HFFc6 (cell line): ENCODE data around the gene GPX4. TPM values are rescaled to one million over a fixed set of nuclear protein-coding genes. Genes with fewer than 3 reads are reported as not detected.

Experiments
- DNase-seq: peaks from one replicate; pipeline ENCODE4 v3.0.0-alpha.2; 2018
- H3K27ac Mint-ChIP-seq: 2 replicates; pipeline ENCODE4 v1.8.0; 2020; ENCODE audit warnings: mild to moderate bottlenecking, mixed read lengths
- H3K27me3 Mint-ChIP-seq: 2 replicates; pipeline ENCODE4 v1.8.0; 2021; ENCODE audit warnings: mild to moderate bottlenecking, moderate library complexity, mixed read lengths; ENCODE audit not compliant: insufficient read depth
- H3K36me3 Mint-ChIP-seq: 2 replicates; pipeline ENCODE4 v1.8.0; 2021; ENCODE audit warnings: low read depth, mixed read lengths
- H3K4me1 Mint-ChIP-seq: 2 replicates; pipeline ENCODE4 v1.8.0; 2020; ENCODE audit warnings: low read depth, mixed read lengths
- H3K4me3 Mint-ChIP-seq: 2 replicates; pipeline ENCODE4 v1.8.0; 2020; ENCODE audit warnings: mild to moderate bottlenecking, moderate library complexity, mixed read lengths
- H3K9me3 Mint-ChIP-seq: 2 replicates; pipeline ENCODE4 v1.8.0; 2020; ENCODE audit warnings: mild to moderate bottlenecking, mixed read lengths
- CTCF ChIP-seq: fragments of 200-600 bp; sonication (generic); IDR thresholded peaks from 2 replicates; pipeline ENCODE4 v1.5.0; 2021; ENCODE audit warnings: antibody characterized with exemption, mild to moderate bottlenecking
- total RNA-seq, 6 experiments: library from RNA; stranded (reverse); fragmentation: NEBNext Ultra II Directional; extraction: Animal tissue kit (Norgen Biotek cat#: 25700); gene quantifications; 2 replicates in 1 of 6; 3 replicates in 5 of 6; pipeline ENCODE4 v1.2.3, GENCODE V29; 2021

The GPX4 gene
- total RNA-seq, 6 experiments from 2014 or later = 193 to 237 (median 223) TPM

DNA sequence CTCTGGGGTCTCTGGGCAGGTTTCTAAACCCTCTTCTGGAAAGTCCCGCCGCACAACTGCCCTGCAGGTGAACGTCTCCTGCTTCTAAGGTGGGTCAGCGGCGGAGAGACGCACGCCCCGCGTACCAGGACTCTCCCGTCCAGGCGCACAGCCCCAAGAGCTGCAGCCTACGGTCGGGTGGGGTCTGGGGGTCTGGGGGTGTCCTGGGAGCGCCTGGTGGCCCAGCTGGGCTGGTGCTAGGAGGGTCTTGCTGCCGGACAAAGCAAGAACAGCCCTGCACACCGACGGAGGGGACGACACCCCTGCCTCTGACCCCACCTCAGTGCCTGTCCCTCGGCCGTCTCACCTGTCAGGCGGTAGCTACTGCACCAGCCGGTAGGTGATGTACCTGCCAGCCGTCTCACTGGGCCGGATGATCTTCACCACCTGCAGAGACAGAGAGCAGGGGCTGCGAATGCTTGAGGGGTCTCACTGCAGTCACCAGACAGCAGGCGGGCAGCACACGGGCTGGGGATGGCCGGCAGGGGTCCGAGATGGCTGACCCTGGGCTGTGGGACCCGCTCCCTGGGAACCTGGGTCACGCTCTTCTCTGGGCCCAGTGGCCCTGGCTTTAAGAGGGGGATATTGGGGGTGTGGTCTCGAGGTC, 14.5 kb upstream of the GPX4 start:
- Mint-ChIP-seq H3K4me3 (no peak overlapping the region), H3K27me3 (no peaks in the 10 kb centered on the region; the same call in none of the 2 replicates), H3K36me3 (no peaks in the 10 kb centered on the region)

GRCh38 chr19:1089891-1090290, 13.9 kb upstream of the GPX4 start:
- no peak for TF ChIP-seq CTCF
- Mint-ChIP-seq H3K27ac (no peak overlapping the region), H3K4me3 (no peak overlapping the region), H3K27me3 (no peaks in the 10 kb centered on the region; the same call in none of the 2 replicates), H3K4me1 (peaks cover 7% of the 10 kb centered on the region; the same call in 1 of the 2 replicates), H3K9me3 (no peaks in the 10 kb centered on the region), H3K36me3 (no peaks in the 10 kb centered on the region)
- DNase-seq = no peak

More for the DNA sequence above, 14.5 kb upstream of the GPX4 start:
- no peak overlapping the region for H3K27ac Mint-ChIP-seq
- no peak for TF ChIP-seq CTCF
- no peaks in the 10 kb centered on the region for H3K9me3 Mint-ChIP-seq
- DNase-seq = no peak
- H3K4me1 Mint-ChIP-seq = peaks cover 7% of the 10 kb centered on the region; the same call in 1 of the 2 replicates

DNA sequence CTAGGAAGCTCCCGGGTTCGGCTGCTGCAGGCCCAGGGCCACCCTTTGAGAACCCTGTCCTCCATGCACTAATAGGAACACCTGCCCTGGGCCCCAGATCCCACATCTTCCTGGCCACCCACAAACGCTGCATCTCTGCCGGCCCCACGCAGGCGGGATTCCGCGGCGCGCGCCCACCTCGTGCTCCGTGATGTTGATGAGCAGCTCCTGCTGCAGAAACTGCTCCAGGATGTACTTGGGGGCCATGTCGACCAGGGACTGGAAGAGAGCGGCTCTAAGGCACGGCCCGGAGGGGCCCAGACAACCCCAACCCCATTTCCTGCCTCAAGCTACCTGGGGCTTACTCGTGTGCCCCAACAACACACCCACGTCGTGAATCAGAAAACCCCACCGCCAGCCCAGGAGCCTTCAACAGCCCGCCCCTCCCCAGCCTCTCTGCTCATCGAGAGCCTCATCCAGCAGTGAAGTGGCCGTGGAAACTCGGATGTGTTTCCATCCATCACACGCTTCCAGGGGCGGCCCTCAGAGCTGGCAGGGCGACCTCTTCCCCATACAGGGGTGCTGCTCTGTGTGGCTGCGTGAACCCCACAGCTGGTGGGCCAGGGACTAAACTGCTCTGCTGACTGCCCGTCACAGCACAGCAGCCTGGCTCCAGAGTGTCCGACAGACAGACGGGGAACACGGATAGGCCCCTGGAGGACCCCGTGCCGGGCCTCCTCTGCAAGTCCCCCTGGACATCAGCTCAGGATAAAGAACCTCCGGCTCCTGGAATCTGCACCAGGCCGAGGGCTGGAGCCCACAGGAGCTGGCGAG, 12.9 kb upstream of the GPX4 start:
- Mint-ChIP-seq H3K9me3 (no peaks in the 10 kb centered on the region), H3K27me3 (no peaks in the 10 kb centered on the region; the same call in none of the 2 replicates), H3K27ac (no peak overlapping the region), H3K36me3 (no peaks in the 10 kb centered on the region), H3K4me1 (peaks cover 14% of the 10 kb centered on the region), H3K4me3 (no peak overlapping the region)
- DNase-seq = no peak
- TF ChIP-seq CTCF = no peak

- TF ChIP-seq CTCF = no peak
- H3K9me3 Mint-ChIP-seq = no peaks in the 10 kb centered on the region
- no peaks in the 10 kb centered on the region; the same call in none of the 2 replicates for H3K27me3 Mint-ChIP-seq
- no peak for DNase-seq
- H3K4me1 Mint-ChIP-seq = peaks cover 15% of the 10 kb centered on the region
- H3K36me3 Mint-ChIP-seq = no peaks in the 10 kb centered on the region
- no peak overlapping the region for H3K27ac Mint-ChIP-seq
- no peak overlapping the region for H3K4me3 Mint-ChIP-seq
These were observed 12.1 kb upstream of the GPX4 start for GRCh38 chr19:1091544-1092175.

- Mint-ChIP-seq H3K4me1 (peaks cover 23% of the 10 kb centered on the region), H3K27me3 (no peaks in the 10 kb centered on the region; the same call in none of the 2 replicates), H3K4me3 (peak overlapping the region; percentile 97), H3K27ac (no peak overlapping the region), H3K9me3 (no peaks in the 10 kb centered on the region), H3K36me3 (no peaks in the 10 kb centered on the region)
- no peak for DNase-seq
- no peak for TF ChIP-seq CTCF
These were observed 10.5 kb upstream of the GPX4 start for GRCh38 chr19:1093330-1093729.
